AG09319 (cell line): ENCODE data around the gene DDA1.

Source experiments
- DNase-seq: peaks from one replicate; pipeline ENCODE4 v3.0.0-alpha.2; 2010; ENCODE audit warnings: low read depth; ENCODE audit errors: extremely low read depth
- CTCF ChIP-seq: IDR thresholded peaks from 2 replicates; pipeline ENCODE4 v1.5.1; 2011; ENCODE audit warnings: low read depth, mild to moderate bottlenecking, inconsistent platforms, low read length, moderate library complexity

Gene DDA1

GRCh38 chr19:17328517-17329365 lies 19.4 kb downstream of the DDA1 start:
- TF ChIP-seq CTCF = no peak
- no peak for DNase-seq

GRCh38 chr19:17329366-17330261 lies 20.3 kb downstream of the DDA1 start:
- no peak for TF ChIP-seq CTCF
- no peak for DNase-seq

- no peak for TF ChIP-seq CTCF
- DNase-seq = no peak
Measured at GRCh38 chr19:17330262-17331044, 21.1 kb downstream of the DDA1 start.

- TF ChIP-seq CTCF = no peak
- no peak for DNase-seq
Measured at GRCh38 chr19:17331045-17331558, 21.7 kb downstream of the DDA1 start.

- DNase-seq = no peak
- TF ChIP-seq CTCF = no peak
Measured at GRCh38 chr19:17332360-17332676, 23.0 kb downstream of the DDA1 start.

- TF ChIP-seq CTCF = no peak
- DNase-seq = no peak
Measured at GRCh38 chr19:17332677-17333581, 23.6 kb downstream of the DDA1 start.
